ENCODE data around the gene MEGF6. TPM values are rescaled to one million over a fixed set of nuclear protein-coding genes. Genes with fewer than 3 reads are reported as not detected.

MEGF6 gene
- total and polyA plus RNA-seq, 4 donors: 17.7 to 54.2 (median 48.2) TPM

DNA sequence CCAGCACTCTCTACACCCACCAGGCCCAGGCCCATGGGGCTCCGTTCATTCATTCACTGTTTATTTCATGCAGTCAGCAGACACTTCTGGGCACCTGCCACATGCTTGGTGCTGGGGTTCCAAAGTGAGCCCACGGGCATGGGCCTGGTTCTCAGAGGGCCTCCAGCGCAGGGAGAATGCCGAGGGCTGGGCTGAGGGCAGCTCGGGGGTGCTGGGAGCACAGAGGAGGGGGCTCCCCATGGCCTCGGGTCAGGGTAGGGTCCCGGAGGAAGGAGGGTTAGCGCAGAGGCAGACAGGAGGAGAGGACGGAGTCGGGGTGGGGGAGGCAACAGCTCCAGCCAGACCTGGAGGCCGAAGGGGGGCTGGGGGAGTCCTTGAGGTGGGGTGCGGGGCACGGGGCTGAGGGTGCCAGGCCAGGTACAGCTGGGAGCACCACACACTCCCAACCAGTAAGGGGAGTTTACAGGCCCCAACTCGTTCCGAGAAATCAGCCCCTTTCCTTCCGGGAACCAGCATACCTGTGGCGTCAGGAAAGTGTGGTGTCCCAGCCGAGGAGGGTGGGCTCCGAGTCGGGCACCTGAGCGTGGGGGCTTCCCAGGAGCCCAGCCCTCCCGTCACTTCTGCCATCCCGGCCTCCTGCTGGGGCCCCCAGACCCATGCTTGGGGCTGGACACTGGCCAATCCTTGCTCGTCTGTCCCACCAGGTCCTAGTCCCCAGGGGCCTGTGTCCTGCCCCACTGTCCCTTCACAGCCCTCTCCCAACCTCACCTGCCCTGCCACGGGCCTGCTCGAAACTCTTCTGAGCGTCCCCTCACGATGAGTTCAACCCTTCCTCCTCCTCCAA is 146.0 kb downstream of the MEGF6 start:
- WGBS, 2 donors: 85 to 90% methylated on average over 26 to 28 of the region's 28 CpGs
- H3K4me3 ChIP-seq: no peak overlapping the region
- ATAC-seq (ENCODE audit: insufficient read depth, low FRiP score): no peak
- no peaks in the 10 kb centered on the region for H3K27me3 ChIP-seq (ENCODE audit: control insufficient read depth in 3 of 3, insufficient read depth in 3 of 3, low read length in 2 of 3)
- H3K9ac ChIP-seq (ENCODE audit: insufficient read depth in 1 of 2, low read length in 2 of 2): no peak overlapping the region
- TF ChIP-seq, protein P1, sequence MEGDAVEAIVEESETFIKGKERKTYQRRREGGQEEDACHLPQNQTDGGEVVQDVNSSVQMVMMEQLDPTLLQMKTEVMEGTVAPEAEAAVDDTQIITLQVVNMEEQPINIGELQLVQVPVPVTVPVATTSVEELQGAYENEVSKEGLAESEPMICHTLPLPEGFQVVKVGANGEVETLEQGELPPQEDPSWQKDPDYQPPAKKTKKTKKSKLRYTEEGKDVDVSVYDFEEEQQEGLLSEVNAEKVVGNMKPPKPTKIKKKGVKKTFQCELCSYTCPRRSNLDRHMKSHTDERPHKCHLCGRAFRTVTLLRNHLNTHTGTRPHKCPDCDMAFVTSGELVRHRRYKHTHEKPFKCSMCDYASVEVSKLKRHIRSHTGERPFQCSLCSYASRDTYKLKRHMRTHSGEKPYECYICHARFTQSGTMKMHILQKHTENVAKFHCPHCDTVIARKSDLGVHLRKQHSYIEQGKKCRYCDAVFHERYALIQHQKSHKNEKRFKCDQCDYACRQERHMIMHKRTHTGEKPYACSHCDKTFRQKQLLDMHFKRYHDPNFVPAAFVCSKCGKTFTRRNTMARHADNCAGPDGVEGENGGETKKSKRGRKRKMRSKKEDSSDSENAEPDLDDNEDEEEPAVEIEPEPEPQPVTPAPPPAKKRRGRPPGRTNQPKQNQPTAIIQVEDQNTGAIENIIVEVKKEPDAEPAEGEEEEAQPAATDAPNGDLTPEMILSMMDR (IDR thresholded peaks at IDR 0.05; ENCODE audit: control extremely low read depth, extremely low read depth): no peak
- no peaks in the 10 kb centered on the region for H3K36me3 ChIP-seq (ENCODE audit: control insufficient read depth in 4 of 4, insufficient read depth in 4 of 4, low read length in 4 of 4)
- H3K9me3 ChIP-seq (ENCODE audit: control insufficient read depth in 4 of 4, insufficient read depth in 3 of 4, low read length in 3 of 4): no peaks in the 10 kb centered on the region
- H3K4me1 ChIP-seq (ENCODE audit: control insufficient read depth in 5 of 5, insufficient read depth in 5 of 5, low read length in 5 of 5): peaks cover 0 to 6% (median 0%) of the 10 kb centered on the region in 5 donors
- DNase-seq: peak in 1 of 3 donors; percentile 10
- no peak overlapping the region for H3K27ac ChIP-seq (ENCODE audit: low read depth in 1 of 2, low read length in 1 of 2)

- WGBS, 2 donors: 90 to 92% methylated on average over 11 of the region's 11 CpGs
- Histone ChIP-seq H3K4me1 (ENCODE audit: control insufficient read depth in 5 of 5, insufficient read depth in 5 of 5, low read length in 5 of 5) (peaks cover 0 to 6% (median 0%) of the 10 kb centered on the region in 5 donors), H3K9ac (ENCODE audit: insufficient read depth in 1 of 2, low read length in 2 of 2) (no peak overlapping the region), H3K36me3 (ENCODE audit: control insufficient read depth in 4 of 4, insufficient read depth in 4 of 4, low read length in 4 of 4) (no peaks in the 10 kb centered on the region), H3K9me3 (ENCODE audit: control insufficient read depth in 4 of 4, insufficient read depth in 3 of 4, low read length in 3 of 4) (no peaks in the 10 kb centered on the region), H3K27me3 (ENCODE audit: control insufficient read depth in 3 of 3, insufficient read depth in 3 of 3, low read length in 2 of 3) (no peaks in the 10 kb centered on the region), H3K4me3 (no peak overlapping the region), H3K27ac (ENCODE audit: low read depth in 1 of 2, low read length in 1 of 2) (no peak overlapping the region)
- TF ChIP-seq, protein P1 (IDR thresholded peaks at IDR 0.05; ENCODE audit: control extremely low read depth, extremely low read depth): no peak
- no peak for DNase-seq
- no peak for ATAC-seq (ENCODE audit: insufficient read depth, low FRiP score)
Measured at GRCh38 chr1:3464649-3465025, 146.7 kb downstream of the MEGF6 start.

GRCh38 chr1:3463891-3464648 is 147.2 kb downstream of the MEGF6 start:
- peaks cover 0 to 6% (median 0%) of the 10 kb centered on the region in 5 donors for H3K4me1 ChIP-seq (ENCODE audit: control insufficient read depth in 5 of 5, insufficient read depth in 5 of 5, low read length in 5 of 5)
- TF ChIP-seq, protein P1 (IDR thresholded peaks at IDR 0.05; ENCODE audit: control extremely low read depth, extremely low read depth): no peak
- H3K27ac ChIP-seq (ENCODE audit: low read depth in 1 of 2, low read length in 1 of 2): no peak overlapping the region
- ATAC-seq (ENCODE audit: insufficient read depth, low FRiP score) (no peak), DNase-seq (no peak)
- no peak overlapping the region for H3K9ac ChIP-seq (ENCODE audit: insufficient read depth in 1 of 2, low read length in 2 of 2)
- H3K27me3 ChIP-seq (ENCODE audit: control insufficient read depth in 3 of 3, insufficient read depth in 3 of 3, low read length in 2 of 3): no peaks in the 10 kb centered on the region
- WGBS, 2 donors: 91 to 93% methylated on average over 21 of the region's 21 CpGs
- no peaks in the 10 kb centered on the region for H3K9me3 ChIP-seq (ENCODE audit: control insufficient read depth in 4 of 4, insufficient read depth in 3 of 4, low read length in 3 of 4)
- no peak overlapping the region for H3K4me3 ChIP-seq
- H3K36me3 ChIP-seq (ENCODE audit: control insufficient read depth in 4 of 4, insufficient read depth in 4 of 4, low read length in 4 of 4): no peaks in the 10 kb centered on the region
